ENCODE results near the gene ERG.

Gene ERG

DNA sequence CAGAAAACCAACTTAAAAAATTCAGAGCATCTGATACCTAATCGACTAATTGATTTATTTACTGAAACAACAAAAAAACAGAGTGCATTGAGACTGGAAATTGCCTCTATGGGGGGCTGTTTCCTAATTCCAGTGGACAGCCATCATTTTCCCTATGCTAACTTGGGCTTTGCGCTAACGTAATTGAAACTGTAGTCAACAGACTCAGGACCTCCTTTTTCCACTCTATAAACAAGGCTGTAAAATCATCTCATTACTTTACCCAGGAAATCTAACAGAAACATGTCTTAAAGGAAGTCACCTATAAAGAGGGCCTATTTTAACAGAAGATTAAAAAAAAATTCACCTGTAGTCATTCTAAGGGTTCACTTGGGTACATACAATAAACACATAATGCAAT is 2.1 kb downstream of the ERG start:
- DNase-seq, result no peak

DNA sequence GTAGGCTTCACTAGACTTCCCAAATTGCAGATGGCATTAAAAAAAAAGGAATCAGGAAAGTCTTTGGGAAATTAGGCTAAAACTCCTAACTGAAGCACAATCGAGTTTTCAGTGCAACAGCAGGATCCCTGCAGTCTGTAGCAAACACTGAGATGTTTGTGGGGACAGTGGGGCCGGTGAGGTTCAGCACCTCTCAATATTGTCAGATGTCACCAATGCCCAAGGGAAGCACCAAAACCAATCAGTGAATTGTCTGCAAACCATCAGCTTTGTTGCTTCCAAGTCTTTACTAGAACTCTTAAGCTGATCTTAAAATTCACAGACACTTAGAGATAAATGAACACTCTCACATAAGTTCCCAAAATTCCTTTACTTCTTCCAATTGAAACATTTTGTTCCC is 2.6 kb downstream of the ERG start:
- DNase-seq, result no peak

DNA sequence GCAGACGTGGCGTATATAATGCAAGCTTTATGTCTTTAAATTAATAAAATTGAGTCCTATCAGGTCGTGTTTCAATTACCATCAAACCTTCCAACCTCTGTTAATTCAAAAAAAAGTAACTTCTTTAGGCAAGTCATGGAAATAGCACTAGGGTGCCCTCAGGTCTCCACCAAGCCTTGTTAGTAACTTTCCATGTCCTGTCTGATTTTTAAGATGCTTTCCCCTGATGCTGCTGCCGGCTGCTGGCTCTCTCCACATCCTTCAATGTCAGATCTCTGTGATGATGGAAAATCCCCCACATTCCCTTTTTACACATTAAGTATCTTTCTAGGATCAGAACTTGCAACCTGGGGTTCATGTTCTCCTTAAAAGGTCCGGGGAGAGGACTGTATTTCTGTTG is 3.0 kb downstream of the ERG start:
- no peak for DNase-seq

DNA sequence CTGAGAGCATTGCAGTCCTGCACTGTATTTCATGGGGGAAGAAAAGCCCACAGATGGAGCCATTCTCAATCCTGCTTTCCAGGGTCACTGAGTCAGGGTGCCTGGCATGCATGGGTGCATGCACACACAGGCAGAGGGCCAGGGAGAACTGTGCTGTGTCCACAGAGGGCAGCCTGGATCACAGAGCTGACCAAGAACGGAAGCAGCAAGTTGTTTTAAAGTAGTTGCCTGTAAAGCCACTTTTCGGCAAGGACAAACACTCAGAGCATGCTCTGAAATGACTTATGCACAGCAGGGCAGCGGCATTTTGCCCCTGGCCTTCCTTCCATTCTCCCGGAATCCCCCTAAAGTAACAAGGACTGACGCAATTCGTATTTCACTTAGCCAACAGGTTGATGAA is 3.6 kb downstream of the ERG start:
- DNase-seq, result no peak

DNA sequence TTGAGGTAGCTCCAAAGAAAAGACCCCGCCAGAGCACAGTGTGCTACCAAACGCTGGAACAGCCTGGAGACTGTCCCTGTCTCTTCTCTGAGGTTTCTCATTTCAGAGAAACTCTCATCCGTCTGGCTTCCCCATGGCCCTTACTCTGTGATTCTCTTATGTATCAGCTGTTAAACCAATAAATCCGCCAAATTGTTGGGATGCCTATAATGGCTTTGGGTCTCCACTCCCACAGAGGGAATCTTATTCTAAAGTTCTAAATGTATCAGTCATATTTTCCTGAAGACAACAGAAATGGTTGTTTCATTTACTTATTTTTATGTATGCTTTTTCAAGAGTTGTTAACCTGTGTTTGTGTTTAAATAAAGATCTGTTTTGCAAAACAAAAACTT is 4.0 kb downstream of the ERG start:
- DNase-seq, result no peak

DNA sequence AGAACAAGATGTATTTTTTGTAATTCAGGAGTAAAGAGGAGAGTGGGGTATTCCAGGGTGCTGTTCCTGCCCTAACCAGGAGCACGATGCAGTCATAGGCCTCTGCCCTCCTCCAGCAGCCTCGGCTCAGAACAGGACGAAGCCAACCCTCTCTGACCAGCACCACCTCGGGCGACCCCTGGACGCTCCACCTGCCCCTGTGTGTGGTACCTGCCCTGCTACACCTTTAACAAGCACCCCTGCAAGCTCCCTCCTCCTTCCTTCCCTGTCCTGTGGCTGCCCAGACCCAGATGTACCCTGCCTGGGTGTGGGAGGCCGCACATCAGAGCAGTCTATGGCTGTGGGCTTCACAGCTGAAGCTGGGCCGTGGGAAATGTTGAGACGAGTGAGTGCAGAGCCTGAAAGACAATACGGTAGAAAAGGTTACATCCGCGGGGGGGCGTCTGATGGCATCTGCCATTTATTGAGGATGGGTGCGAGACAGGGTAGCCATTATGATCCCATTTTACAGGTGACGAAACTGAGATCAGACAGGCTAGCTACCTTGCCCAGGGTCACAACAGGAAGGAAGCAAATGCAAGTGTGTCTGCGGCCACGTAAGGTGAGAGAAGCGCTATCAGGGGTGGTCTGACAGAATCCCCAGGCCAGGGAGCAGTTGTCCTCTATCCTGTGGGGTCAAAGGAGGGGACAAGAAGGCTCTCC is 4.6 kb downstream of the ERG start:
- DNase-seq, result no peak

DNA sequence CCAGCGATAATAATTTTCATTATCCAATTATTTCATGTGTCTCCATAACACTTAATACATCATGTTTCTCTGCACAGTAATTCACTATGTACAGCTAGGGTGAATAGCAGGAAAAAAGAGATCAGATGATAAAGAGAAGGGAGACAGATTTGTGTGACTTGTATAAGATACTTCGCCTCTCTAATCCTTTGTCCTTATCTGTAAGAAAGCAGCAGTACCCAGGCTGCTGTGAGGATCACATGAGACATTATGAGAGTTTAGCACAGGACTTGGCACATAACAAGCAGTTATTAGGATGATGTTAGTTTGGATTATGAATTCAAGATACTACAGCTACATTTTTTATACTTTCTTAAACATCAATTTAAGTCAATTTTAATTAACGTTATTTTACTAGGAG is 6.3 kb downstream of the ERG start:
- no peak for DNase-seq

DNA sequence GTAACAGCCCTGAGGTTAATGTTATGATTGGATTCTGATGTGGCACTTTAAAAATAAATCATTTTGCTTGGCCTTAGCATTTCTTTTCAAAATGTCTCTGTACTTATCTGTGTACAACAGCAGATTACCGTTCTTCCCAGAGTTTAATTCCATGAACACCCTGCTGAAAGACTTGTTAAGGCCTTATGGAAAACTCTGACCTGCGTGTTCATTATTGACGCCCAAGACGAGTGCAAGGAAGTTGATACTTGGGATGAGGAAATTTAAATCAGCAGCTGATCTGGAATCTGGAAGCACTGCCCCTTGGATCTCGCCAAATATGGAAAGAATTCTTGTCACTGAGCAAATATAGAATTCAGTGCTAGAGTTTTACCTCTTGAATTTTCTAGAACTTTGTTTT is 6.7 kb downstream of the ERG start:
- DNase-seq, result no peak

DNA sequence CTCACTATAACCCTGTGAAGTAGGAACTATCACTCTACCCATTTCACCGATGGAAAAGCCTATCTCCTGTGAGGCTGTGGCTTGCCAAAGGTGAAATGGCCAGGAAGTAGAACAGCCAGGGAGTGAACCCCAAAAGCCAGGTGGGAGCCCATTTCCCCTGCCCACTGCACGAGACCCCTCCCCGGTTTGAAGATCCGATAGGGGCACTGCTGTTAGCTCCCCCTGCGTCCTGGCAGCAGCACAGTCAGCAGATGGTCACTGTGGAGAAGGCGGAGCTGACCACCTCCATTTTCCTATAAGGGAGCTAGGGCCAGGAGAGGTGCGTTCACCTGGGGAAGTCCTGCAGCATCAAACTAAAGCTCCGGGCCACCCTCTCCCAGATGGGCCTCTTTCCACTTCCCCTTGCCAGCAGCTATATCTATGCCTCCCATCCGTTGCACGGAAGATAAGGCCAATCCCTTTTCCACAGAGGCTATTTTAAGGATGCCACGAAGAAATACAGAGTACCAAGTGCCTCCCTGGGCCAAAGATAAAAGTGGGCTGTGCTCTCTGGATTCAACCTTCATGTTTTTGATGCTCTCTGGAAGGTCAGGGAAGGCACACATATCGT is 7.8 kb downstream of the ERG start:
- DNase-seq, result no peak

DNA sequence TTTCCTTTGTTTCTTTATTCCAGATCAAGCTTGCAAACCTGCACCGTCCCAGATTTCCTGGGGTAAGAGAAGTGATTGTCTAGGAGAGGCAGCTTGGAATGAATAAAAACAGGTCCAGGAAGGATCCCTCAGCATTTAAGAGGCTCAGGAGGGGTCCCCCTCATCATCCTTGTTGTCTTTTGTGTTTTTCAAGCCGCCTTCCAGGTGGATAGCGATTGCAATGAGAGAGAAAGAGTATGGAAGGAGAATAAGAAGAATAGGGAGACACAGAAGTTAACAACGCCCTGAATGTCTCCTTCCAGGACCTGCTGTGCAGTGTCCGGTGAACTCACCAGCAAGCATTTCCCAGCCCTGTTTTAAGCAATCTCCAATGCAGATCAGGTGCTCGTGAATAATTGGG is 8.5 kb downstream of the ERG start:
- DNase-seq, result no peak

DNA sequence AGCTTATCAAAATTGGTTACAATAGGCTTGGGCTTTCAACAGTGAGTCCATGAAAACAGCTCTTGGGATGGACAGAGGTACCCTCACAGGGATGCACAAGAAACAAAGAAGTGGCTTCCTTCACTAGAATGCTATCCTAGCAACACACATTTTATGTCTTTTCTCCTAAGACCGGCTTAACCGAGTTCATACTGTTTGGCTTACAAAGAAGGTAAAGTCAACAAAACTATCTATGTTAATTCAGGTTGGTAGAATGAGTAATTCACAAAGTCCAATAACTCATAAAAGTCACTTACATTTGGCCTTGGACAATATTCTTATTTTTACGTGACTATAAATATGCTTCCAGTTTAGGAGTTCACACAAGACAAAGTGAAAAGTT is 9.0 kb downstream of the ERG start:
- DNase-seq, result no peak

DNA sequence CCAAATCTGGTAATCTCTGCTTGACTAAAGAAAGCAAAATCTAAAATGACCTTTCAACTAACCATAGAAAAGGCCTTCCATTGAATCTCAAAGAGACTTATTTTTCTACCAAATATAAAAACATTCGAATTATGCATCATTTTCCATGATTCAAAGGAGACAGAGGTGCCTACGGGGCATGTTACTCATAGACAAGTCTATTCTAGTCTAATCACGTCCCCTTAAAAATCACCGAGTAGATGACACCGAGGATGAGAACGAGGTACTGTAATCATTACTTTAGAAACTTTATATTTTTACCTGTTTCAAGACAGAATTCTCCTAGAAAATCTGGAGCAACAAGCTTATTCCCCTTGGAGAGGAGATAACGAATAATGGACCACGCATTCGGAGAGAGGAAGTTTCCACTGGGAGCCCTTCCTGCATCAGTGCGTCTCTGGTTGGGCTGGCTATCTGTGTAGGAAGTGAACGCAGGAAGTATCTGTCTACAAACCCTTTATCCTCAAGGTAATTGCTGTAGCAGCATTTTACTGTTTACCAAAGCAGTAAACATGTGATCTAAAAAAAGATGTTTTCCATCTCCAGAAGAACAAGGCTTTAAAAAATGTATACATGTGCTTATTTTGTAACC is 9.5 kb downstream of the ERG start:
- no peak for DNase-seq

DNA sequence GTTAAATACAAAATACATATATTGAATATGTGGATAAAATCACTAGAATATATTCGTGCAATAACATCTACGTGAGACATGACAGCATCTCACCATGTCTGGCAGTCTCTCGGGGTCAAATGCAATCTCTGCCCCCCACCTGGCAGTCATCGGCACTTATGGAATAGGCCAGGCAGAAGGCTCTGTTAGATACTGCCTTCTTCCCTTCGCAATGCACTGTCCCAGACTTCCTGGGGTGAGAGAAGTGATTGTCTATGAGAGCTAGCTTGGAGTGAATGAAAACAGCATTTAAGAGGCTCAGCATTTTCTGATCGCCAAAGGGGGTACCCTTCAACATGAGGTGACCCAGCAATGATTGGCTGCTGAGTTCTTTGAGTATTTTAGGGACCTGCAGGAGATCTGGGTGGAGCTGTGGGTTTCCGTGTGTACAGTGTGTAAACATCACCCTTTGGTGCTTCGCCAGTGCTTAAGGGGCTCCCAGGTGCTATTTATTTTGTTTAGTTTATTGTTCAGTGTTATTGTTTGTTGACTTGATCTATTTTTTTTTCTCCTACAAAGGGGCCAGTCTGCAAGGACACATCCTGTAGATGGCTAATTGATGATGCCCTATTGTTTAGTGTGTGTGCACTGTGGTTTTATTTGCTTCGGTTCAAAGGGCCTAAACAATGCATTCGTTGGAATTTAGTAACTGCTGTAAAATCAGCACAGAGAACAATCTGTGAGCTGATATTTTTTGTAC is 10.2 kb downstream of the ERG start:
- no peak for DNase-seq

DNA sequence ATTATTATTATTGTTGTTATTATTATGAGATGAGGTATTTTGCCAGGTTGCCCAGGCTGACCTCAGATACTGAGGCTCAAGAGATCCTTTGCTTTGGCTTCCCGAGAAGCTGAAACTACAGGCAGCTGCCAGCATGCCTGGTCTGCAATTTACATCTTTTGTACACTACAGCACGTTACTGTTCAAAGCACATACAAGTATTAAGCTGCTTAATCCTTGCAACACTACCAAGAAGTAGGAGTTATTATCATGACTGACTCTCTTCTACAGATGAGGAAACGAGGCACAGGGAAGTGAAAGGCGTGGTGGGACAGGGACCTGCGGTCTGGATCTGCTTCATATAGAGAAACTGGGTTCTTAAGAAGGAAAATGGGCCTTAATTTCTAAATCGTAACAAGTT is 11.6 kb downstream of the ERG start:
- DNase-seq, result no peak

DNA sequence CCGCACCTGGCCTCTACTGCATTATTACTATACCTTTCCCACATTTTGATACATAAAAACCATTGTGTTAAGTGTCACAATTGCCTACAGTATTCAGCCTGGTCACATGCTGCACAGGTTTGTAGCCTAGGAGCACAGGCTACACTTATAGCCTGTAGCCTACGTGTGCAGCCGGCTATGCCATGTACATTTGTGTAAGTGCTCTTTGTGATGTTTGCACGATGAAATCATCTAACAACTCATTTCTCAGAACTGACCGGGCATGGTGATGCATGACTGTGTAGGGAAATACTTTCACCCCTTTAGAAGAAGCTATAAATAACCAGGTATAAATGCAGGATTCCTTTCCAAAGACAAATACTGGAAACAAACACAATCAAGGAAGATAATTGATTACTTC is 12.1 kb downstream of the ERG start:
- DNase-seq, result no peak

DNA sequence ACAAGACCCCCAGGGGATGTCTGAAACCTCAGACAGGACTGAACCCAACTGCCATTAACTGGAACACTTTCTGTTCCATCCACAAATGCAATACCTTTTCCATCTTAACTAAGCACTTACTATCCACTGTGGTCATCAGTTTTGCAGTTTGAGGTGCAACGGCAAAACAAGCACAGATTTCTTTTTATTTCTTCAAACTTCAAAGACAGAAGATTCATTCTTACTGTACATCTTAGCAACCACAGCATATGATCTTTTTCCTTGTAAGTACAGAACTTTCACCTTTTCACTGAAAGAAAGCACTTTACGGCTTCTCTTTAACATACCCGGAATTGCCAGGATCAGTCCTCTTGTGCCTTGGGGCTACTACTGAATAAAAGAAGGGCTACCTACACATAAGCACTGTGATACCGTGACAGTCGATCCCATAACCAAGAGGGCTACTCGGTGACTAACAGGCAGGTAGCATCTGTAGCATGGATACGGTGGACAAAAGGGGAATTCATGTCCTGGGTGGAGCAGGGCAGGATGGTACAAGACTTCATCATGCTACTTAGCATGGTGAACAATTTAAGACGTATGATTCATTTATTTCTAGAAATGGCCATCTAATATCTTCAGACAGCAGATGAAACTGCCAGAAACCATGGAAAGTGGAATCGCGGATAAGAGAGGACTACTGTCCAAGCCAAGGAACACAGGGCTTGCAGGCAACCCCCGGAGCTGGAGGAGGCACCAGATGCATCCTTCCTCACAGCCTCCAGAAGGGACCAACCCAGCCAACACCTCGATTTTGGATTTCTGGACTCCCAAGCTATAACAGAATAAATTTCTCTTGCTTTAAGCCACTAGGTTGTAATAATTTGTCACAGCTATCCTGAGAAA is 18.4 kb downstream of the ERG start:
- no peak for DNase-seq

DNA sequence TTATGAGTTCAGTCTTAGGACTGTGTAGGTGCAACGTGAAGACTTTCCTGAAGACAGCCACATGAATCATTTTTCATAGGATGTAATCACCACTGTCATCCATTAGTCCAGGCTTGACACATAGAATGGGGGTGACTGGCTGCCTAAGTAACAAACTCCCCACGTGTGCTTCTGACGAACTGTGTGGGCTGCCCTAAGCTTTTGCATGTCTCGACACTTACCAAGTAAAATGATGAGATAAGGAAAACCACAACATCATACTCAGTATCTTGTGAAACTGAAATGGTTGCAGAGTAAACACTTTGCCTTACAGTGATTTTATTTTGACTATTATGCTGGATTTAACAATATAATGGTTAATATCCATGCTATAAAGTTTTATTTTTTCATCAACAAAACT is 19.5 kb downstream of the ERG start:
- DNase-seq, result no peak

DNA sequence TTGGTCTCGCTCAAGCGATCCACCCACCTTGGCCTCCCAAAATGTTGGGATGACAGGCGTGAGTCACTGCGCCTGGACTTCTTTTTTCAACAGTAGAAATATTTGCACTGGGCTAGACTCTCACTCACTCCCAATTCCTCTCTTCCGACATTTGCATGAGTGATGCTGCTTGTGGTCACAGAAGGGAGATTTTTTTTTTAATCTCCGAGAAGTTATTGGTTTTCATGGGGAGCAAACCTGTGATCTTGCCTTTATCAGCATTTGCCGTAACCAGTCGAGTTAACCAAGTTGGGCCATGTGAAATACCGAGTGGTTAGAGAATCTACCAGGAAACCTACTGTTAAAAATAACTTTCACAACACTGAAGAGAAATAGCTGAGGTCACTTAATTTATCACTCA is 21.1 kb downstream of the ERG start:
- DNase-seq, result no peak

DNA sequence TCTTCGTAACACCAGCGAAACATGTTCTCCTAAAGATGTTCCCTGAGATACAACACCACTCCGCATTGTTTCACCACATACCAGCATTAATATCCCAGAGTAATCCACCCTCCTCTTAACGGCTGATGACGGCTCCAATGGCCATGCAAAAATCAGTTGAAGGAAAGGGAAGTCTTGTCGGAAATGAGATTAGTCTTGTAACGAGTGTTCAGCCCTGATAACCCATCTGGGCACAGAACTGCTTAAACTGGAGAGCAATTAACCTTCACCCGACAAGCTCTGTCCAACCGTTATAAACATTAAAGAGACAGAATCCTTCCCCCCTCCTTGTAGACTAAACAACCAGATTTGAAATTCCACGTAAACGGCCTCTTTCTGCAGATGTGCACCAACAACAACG is 21.9 kb downstream of the ERG start:
- no peak for DNase-seq

DNA sequence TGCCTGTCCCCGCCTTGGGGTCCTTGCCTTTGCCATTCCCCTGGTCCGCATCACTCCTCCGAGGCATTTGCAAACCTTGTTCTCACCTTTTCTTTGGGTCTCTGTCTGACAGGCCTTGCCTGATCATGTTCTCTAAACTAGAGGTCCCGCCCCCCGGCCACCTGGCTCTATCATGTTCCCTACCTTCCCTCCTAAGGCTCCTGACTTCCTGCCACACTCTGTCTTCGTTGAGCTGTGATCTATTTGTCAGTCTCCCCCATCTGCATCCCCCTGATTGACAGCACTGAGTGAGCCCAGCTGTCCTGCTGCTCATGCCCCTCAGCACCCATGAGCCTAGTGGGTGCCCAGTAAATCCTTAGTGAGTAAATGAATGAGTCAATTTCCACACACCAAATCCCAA is 22.8 kb downstream of the ERG start:
- no peak for DNase-seq

DNA sequence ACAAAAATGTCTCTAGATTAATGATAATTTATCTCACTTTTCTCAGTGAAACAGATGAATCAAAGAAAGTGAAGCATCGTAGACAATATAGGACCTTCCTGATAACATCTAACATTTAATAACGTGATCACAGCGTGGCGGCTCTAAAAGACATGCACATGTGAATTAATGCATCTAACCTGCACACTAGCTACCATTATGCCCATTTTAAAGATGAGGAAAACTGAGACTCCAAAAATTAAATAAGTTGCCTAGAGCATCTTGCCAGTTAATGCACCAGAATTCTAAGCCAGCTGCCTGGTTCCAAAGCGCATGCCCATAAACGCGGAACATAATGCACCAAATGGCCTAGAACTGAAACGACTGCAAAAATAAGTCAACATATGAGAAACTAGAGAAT is 23.5 kb downstream of the ERG start:
- DNase-seq, result no peak

DNA sequence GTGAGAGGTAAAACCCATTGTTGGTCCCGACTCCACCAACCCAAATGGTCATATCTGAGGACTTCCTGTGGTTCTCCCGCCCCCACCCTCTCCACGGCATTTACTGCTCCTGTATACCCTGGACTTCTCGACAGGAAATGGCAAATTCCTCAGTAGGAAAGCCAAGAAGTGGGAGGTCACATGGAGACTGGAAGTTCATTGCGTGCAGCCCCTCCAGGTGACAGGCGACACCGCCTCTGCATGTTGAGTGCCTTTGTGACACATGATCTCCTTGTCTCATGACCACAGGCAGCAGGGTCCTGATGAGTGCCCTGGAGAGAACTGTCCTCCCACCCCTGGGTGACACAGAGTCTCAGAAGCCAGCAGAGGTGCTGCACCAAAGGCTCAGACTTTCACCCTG is 24.2 kb downstream of the ERG start:
- DNase-seq, result no peak

Data from CD4-positive, alpha-beta T cell treated with Interferon alpha-2 for 1 hour (primary cell).